Measurements from ENCODE around the gene COQ2. TPM values are rescaled to one million over a fixed set of nuclear protein-coding genes. Genes with fewer than 3 reads are reported as not detected.

COQ2 gene
- total RNA-seq, 1 donor from 2014 or later, result 9.5 TPM

DNA sequence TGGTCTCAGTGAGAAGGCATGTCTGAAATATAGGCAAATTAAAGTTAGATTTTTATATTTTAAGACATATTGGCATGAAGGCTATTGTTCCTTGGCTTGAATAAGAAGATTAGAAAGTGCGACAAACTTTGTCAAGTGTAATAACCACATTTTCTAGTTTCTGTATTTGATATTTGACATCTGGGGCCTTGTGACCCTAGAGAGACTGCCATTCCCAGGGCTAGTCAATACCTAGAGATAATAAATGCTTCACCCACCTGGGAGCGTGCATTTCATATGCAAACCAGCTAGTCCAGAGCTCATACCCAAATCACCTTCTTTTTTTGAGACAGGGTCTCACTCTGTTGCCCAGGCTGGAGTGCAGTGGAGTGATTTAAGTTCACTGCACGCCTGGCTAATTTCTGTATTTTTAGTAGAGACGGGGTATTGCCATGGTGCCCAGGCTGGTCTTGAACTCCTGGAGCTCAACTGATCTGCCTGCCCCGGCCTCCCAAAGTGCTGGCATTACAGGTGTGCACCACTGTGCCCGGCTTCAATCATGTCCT, 62.6 kb downstream of the COQ2 start:
- TF ChIP-seq, protein P1, sequence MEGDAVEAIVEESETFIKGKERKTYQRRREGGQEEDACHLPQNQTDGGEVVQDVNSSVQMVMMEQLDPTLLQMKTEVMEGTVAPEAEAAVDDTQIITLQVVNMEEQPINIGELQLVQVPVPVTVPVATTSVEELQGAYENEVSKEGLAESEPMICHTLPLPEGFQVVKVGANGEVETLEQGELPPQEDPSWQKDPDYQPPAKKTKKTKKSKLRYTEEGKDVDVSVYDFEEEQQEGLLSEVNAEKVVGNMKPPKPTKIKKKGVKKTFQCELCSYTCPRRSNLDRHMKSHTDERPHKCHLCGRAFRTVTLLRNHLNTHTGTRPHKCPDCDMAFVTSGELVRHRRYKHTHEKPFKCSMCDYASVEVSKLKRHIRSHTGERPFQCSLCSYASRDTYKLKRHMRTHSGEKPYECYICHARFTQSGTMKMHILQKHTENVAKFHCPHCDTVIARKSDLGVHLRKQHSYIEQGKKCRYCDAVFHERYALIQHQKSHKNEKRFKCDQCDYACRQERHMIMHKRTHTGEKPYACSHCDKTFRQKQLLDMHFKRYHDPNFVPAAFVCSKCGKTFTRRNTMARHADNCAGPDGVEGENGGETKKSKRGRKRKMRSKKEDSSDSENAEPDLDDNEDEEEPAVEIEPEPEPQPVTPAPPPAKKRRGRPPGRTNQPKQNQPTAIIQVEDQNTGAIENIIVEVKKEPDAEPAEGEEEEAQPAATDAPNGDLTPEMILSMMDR (IDR thresholded peaks at IDR 0.05; ENCODE audit: insufficient read depth, low read length, severe bottlenecking), result no peak

DNA sequence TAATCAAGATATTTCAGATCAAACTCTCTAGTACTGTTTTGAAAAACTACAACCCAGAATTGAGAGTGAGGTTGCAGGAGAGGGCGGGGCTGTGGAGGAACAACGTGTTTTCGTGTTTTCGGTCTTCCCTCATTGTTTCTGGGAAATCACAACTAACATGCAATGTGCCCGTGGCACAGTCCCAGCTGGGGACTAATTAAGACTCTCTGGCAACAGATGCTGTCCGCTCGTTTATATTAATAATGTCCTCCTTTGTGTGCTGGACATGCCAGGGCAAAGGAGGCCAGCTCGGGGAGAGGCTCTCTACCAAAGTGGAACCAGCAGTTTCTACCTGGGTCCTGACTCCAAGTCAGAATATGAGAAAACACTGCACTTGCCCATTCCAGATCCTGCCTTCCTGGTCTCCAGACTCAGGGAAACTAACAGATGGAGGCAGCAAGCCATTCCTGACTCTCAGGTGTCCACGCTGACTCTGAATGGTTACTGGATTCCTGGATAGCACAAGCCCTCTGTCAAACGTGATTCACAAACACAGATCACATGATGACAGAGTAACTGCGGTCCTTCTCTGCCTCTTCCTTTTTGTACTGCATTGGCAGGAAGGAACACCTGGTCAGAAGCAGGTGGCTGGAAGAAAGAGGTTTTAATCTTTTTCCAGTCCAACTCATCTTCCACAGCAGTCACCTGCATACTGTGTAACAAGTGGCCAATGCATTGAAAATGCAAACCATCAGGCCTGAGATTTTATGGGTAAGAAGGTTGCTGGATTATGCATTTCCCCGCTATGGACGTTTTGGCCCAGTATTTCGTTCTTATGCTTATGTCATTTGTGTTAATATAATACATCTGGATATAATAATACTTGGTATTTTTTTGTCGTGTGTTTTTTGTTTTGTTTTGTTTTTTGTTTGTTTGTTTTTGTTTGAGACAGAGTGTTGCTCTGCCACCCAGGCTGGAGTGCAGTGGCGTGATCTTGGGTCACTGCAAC, 65.0 kb downstream of the COQ2 start:
- Histone ChIP-seq H3K27me3 (ENCODE audit: control insufficient read depth, insufficient read depth, low read length) (no peaks in the 10 kb centered on the region), H3K4me3 (ENCODE audit: low read depth, low read length) (peak overlapping the region; percentile 26), H3K36me3 (ENCODE audit: control insufficient read depth, insufficient read depth, low read length) (no peaks in the 10 kb centered on the region)
- peak; percentile 79 for DNase-seq (ENCODE audit: low read depth)
- peak; percentile 52 for FAIRE-seq
- TF ChIP-seq, protein P1 (IDR thresholded peaks at IDR 0.05; ENCODE audit: insufficient read depth, low read length, severe bottlenecking), result no peak

More for the DNA sequence above, 62.6 kb downstream of the COQ2 start:
- Histone ChIP-seq H3K36me3 (ENCODE audit: control insufficient read depth, insufficient read depth, low read length) (no peaks in the 10 kb centered on the region), H3K4me3 (ENCODE audit: low read depth, low read length) (no peak overlapping the region), H3K27me3 (ENCODE audit: control insufficient read depth, insufficient read depth, low read length) (no peaks in the 10 kb centered on the region)
- FAIRE-seq, result no peak
- DNase-seq (ENCODE audit: low read depth), result no peak

DNA sequence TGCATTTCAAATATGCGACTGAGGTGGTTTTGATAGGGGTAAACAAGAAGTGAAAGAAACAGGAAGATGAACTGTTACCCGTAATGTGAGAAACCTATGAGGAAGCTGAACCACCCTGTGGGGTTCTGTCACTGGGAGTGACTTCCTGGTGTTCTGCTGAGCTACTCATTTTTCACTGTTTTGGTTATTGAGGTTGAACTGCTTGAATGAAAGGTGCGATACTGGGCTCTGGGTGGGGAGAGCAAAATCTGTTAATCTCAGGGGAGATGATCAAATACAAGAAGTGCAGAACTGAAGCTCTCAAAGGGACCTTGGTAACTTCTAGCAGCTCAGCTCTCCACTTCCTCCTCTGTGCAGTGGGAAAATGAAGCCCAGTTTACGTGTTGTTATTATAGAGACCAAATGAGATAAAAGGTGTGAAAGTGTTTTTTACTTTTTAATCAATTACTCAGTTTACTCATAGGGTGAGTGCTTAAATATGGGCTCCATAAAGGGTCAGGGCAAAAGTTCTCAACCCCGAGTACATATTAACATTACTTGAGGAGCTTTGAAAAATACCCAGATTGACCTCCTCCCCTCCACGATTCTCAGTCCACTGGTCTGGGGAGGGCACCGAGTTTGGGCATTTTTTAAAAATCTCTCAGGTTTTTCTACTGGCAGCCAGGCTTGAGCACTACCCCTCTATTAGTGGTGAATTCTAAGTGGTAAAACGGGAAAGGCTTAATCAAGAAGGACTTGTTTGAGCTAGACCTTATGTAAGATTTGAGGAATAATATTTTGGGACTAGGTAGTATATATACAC, 66.7 kb downstream of the COQ2 start:
- no peaks in the 10 kb centered on the region for H3K27me3 ChIP-seq (ENCODE audit: control insufficient read depth, insufficient read depth, low read length)
- no peaks in the 10 kb centered on the region for H3K36me3 ChIP-seq (ENCODE audit: control insufficient read depth, insufficient read depth, low read length)
- DNase-seq (ENCODE audit: low read depth) (peak; percentile 49), FAIRE-seq (no peak)
- TF ChIP-seq, protein P1 (IDR thresholded peaks at IDR 0.05; ENCODE audit: insufficient read depth, low read length, severe bottlenecking), result no peak
- H3K4me3 ChIP-seq (ENCODE audit: low read depth, low read length), result no peak overlapping the region

DNA sequence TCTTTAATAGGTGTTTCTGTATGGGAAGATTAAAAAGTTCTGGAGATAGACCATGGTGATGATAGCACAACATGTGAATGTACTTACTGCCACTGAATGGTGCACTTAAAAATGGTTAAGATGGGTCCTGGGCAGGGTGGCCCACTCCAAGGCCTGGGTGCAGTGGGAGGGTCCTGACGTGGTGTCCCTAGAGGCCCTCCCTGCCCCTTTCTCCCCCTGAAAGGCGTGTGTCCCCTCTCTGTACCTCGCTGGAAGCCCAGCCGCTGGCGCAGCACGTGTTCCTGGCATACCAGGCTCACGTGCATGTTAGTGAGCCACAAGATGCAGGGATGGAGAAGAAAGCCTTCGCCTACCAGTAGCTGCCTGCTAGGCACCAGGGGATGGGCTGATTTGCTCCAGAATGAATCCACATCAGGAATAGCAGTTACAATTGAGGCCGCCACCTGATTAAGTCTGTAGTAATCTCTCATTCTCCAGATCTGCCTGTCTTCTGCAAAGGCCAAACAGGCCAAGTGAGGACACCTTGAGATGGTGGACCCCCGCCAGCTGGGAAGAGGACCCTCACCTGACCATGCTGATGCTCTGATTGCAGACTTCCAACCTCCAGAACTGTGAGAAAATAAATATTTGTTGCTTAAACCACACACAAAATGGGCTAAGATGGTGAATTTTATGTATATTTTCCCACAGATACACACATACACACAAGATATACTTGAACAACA, 67.5 kb downstream of the COQ2 start:
- no peak for FAIRE-seq
- no peak overlapping the region for H3K4me3 ChIP-seq (ENCODE audit: low read depth, low read length)
- no peak for DNase-seq (ENCODE audit: low read depth)
- H3K27me3 ChIP-seq (ENCODE audit: control insufficient read depth, insufficient read depth, low read length), result no peaks in the 10 kb centered on the region
- no peaks in the 10 kb centered on the region for H3K36me3 ChIP-seq (ENCODE audit: control insufficient read depth, insufficient read depth, low read length)
- TF ChIP-seq, protein P1 (IDR thresholded peaks at IDR 0.05; ENCODE audit: insufficient read depth, low read length, severe bottlenecking), result no peak

DNA sequence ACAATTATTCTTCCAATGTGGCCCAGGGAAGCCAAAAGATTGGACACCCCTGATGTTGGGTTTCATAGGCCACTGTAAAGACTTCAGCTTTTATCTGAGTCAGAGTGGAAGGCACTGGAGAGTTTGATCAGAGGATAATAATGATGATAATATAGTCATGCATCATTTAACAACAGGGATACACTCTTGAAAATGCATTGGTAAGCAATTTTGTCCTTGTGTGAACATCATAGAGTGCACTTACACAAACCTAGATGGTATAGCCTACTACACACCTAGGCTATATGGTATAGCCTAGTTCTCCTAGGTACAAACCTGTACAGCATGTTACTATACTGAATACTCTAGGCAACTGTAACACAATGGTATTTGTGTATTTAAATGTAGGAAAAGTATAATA, 70.5 kb downstream of the COQ2 start:
- H3K27me3 ChIP-seq (ENCODE audit: control insufficient read depth, insufficient read depth, low read length), result no peaks in the 10 kb centered on the region
- H3K4me3 ChIP-seq (ENCODE audit: low read depth, low read length), result no peak overlapping the region
- TF ChIP-seq, protein P1 (IDR thresholded peaks at IDR 0.05; ENCODE audit: insufficient read depth, low read length, severe bottlenecking), result no peak
- FAIRE-seq, result no peak
- no peaks in the 10 kb centered on the region for H3K36me3 ChIP-seq (ENCODE audit: control insufficient read depth, insufficient read depth, low read length)
- no peak for DNase-seq (ENCODE audit: low read depth)
